SK-N-SH treated with all-trans-retinoic acid at 6 μM for 48 hours (cell line): Measurements from ENCODE around the gene ABL2.
A peak's percentile ranks its signal among the peaks of the same experiment; 100 is the strongest.

Source experiments
- ATAC-seq: fragments of 200-7000 bp; cut with Tn5 transposase; 3 replicates; pipeline ENCODE4 v1.9.1; 2020; ENCODE audit warnings: mild to moderate bottlenecking, moderate library complexity
- ARNTL ChIP-seq: fragments of 450-650 bp; formaldehyde crosslinking; IDR thresholded peaks from 2 replicates; pipeline ENCODE4 v1.5.0; 2020; ENCODE audit warnings: low read depth, mild to moderate bottlenecking, moderate library complexity, borderline replicate concordance
- CSDC2 ChIP-seq: fragments of 250-450 bp; sonication (Bioruptor Pico); IDR thresholded peaks from 2 replicates; pipeline ENCODE4 v1.5.0; 2020; ENCODE audit warnings: mild to moderate bottlenecking, moderate library complexity
- ESRRG ChIP-seq: fragments of 250-450 bp; sonication (Bioruptor Pico); IDR thresholded peaks from 2 replicates; pipeline ENCODE4 v1.6.1; 2021; ENCODE audit warnings: mild to moderate bottlenecking
- GLIS3 ChIP-seq: fragments of 250-450 bp; sonication (Bioruptor Pico); IDR thresholded peaks from 2 replicates; pipeline ENCODE4 v1.5.0; 2020; ENCODE audit warnings: mild to moderate bottlenecking, moderate library complexity
- ISL1 ChIP-seq: fragments of 250-450 bp; sonication (Bioruptor Pico); IDR thresholded peaks from 2 replicates; pipeline ENCODE4 v2.1.2; 2022; ENCODE audit warnings: mild to moderate bottlenecking, moderate library complexity
- OSR1 ChIP-seq: fragments of 250-450 bp; sonication (Bioruptor Pico); IDR thresholded peaks from 2 replicates; pipeline ENCODE4 v1.8.0; 2022; ENCODE audit warnings: moderate library complexity, mild to moderate bottlenecking, inconsistent platforms
- POU6F1 ChIP-seq: fragments of 250-450 bp; sonication (Bioruptor Pico); IDR thresholded peaks from 2 replicates; pipeline ENCODE4 v1.8.0; 2021; ENCODE audit warnings: low read depth, mild to moderate bottlenecking, moderate library complexity, borderline replicate concordance
- PPARA ChIP-seq: fragments of 250-450 bp; sonication (Bioruptor Pico); IDR thresholded peaks from 2 replicates; pipeline ENCODE4 v1.5.0; 2020; ENCODE audit warnings: mild to moderate bottlenecking, borderline replicate concordance
- RARB ChIP-seq: fragments of 250-450 bp; sonication (Bioruptor Pico); IDR thresholded peaks from 2 replicates; pipeline ENCODE4 v1.8.0; 2021; ENCODE audit warnings: mild to moderate bottlenecking, moderate library complexity
- SNAI2 ChIP-seq: fragments of 250-450 bp; sonication (Bioruptor Pico); IDR thresholded peaks from 2 replicates; pipeline ENCODE4 v1.5.0; 2020; ENCODE audit warnings: mild to moderate bottlenecking, moderate library complexity
- TCF4 ChIP-seq: fragments of 250-450 bp; sonication (Bioruptor Pico); IDR thresholded peaks from 2 replicates; pipeline ENCODE4 v1.8.0; 2021; ENCODE audit warnings: mild to moderate bottlenecking, moderate library complexity, borderline replicate concordance
- TOX ChIP-seq: fragments of 250-450 bp; sonication (Bioruptor Pico); IDR thresholded peaks from 2 replicates; pipeline ENCODE4 v1.8.0; 2021; ENCODE audit warnings: mild to moderate bottlenecking, moderate library complexity, borderline replicate concordance
- ZFP3 ChIP-seq: fragments of 250-450 bp; sonication (Bioruptor Pico); IDR thresholded peaks from 2 replicates; pipeline ENCODE4 v1.5.0; 2020; ENCODE audit warnings: mild to moderate bottlenecking, moderate library complexity
- ZFP30 ChIP-seq: fragments of 450-650 bp; formaldehyde crosslinking; IDR thresholded peaks from 2 replicates; pipeline ENCODE4 v1.5.0; 2022; ENCODE audit warnings: mild to moderate bottlenecking, moderate library complexity
- ZNF565 ChIP-seq: fragments of 450-650 bp; formaldehyde crosslinking; conservative IDR thresholded peaks from 2 replicates; pipeline ENCODE4 v1.5.0; 2020; ENCODE audit warnings: low read depth, mild to moderate bottlenecking, moderate library complexity
- ZNF70 ChIP-seq: fragments of 450-650 bp; formaldehyde crosslinking; IDR thresholded peaks from 2 replicates; pipeline ENCODE4 v1.5.0; 2020; ENCODE audit warnings: mild to moderate bottlenecking, moderate library complexity
- ZNF8 ChIP-seq: fragments of 450-650 bp; formaldehyde crosslinking; IDR thresholded peaks from 2 replicates; pipeline ENCODE4 v1.5.0; 2020; ENCODE audit warnings: mild to moderate bottlenecking, moderate library complexity
- TF ChIP-seq, protein P1 (sequence below): fragments of 250-450 bp; sonication (Bioruptor Pico); IDR thresholded peaks from 2 replicates; pipeline ENCODE4 v1.5.0; 2020; ENCODE audit warnings: mild to moderate bottlenecking, moderate library complexity
- TF ChIP-seq, protein P2 (sequence below): fragments of 250-450 bp; sonication (Bioruptor Pico); IDR thresholded peaks from 2 replicates; pipeline ENCODE4 v1.5.1; 2021; ENCODE audit warnings: mild to moderate bottlenecking, moderate library complexity
- TF ChIP-seq, protein P3 (sequence below): fragments of 250-450 bp; sonication (Bioruptor Pico); IDR thresholded peaks from 2 replicates; pipeline ENCODE4 v1.5.1; 2020; ENCODE audit warnings: low read depth, mild to moderate bottlenecking, moderate library complexity

ABL2 gene

DNA sequence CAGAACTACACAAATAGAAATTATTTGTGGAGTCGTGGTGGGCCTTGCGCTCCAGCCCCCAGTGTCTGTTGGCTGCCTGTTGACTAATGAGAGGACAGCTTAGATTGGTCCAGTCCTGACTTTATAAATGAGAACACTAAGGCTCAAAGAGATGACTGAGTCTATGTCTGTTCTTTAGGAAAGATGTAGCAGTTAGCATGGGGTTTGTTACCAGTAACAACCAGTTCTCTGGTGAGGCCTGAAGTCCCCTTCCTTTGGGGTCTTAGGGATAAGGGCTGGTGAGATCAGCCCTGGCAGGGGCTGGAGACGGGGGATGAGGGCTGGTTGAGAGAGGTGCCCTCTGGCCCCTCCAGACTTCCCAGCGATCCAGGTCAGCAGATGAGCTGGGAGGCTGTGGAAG lies 138.6 kb downstream of the ABL2 start (continued):
- TF ChIP-seq, protein P1, sequence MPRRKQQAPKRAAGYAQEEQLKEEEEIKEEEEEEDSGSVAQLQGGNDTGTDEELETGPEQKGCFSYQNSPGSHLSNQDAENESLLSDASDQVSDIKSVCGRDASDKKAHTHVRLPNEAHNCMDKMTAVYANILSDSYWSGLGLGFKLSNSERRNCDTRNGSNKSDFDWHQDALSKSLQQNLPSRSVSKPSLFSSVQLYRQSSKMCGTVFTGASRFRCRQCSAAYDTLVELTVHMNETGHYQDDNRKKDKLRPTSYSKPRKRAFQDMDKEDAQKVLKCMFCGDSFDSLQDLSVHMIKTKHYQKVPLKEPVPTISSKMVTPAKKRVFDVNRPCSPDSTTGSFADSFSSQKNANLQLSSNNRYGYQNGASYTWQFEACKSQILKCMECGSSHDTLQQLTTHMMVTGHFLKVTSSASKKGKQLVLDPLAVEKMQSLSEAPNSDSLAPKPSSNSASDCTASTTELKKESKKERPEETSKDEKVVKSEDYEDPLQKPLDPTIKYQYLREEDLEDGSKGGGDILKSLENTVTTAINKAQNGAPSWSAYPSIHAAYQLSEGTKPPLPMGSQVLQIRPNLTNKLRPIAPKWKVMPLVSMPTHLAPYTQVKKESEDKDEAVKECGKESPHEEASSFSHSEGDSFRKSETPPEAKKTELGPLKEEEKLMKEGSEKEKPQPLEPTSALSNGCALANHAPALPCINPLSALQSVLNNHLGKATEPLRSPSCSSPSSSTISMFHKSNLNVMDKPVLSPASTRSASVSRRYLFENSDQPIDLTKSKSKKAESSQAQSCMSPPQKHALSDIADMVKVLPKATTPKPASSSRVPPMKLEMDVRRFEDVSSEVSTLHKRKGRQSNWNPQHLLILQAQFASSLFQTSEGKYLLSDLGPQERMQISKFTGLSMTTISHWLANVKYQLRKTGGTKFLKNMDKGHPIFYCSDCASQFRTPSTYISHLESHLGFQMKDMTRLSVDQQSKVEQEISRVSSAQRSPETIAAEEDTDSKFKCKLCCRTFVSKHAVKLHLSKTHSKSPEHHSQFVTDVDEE (CRISPR knock-in tag): no peak
- TF ChIP-seq ZFP30 (CRISPR knock-in tag): no peak
- TF ChIP-seq CSDC2: no peak

GRCh38 chr1:179090522-179090921 lies 139.0 kb downstream of the ABL2 start:
- peak; percentile 3; the same call in 1 of the 3 replicates for ATAC-seq
- TF ChIP-seq ZNF565: no peak
- TF ChIP-seq, protein P2, sequence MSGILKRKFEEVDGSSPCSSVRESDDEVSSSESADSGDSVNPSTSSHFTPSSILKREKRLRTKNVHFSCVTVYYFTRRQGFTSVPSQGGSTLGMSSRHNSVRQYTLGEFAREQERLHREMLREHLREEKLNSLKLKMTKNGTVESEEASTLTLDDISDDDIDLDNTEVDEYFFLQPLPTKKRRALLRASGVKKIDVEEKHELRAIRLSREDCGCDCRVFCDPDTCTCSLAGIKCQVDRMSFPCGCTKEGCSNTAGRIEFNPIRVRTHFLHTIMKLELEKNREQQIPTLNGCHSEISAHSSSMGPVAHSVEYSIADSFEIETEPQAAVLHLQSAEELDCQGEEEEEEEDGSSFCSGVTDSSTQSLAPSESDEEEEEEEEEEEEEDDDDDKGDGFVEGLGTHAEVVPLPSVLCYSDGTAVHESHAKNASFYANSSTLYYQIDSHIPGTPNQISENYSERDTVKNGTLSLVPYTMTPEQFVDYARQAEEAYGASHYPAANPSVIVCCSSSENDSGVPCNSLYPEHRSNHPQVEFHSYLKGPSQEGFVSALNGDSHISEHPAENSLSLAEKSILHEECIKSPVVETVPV (CRISPR knock-in tag): no peak
- TF ChIP-seq ARNTL (CRISPR knock-in tag): no peak
- TF ChIP-seq ZNF70 (CRISPR knock-in tag): no peak
- TF ChIP-seq ESRRG (CRISPR knock-in tag): no peak
- no peak for TF ChIP-seq CSDC2
- no peak for TF ChIP-seq TOX (CRISPR knock-in tag)
- TF ChIP-seq OSR1 (CRISPR knock-in tag): no peak
- TF ChIP-seq GLIS3 (CRISPR knock-in tag): no peak
- TF ChIP-seq, protein P3, sequence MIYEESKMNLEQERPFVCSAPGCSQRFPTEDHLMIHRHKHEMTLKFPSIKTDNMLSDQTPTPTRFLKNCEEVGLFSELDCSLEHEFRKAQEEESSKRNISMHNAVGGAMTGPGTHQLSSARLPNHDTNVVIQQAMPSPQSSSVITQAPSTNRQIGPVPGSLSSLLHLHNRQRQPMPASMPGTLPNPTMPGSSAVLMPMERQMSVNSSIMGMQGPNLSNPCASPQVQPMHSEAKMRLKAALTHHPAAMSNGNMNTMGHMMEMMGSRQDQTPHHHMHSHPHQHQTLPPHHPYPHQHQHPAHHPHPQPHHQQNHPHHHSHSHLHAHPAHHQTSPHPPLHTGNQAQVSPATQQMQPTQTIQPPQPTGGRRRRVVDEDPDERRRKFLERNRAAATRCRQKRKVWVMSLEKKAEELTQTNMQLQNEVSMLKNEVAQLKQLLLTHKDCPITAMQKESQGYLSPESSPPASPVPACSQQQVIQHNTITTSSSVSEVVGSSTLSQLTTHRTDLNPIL (CRISPR knock-in tag): no peak
- TF ChIP-seq, all 23 proteins: peak for 0

GRCh38 chr1:179089827-179090482 lies 139.5 kb downstream of the ABL2 start:
- ATAC-seq: no peak

More at GRCh38 chr1:179089827-179090482, 139.5 kb downstream of the ABL2 start:
- TF ChIP-seq ZNF8: no peak
- no peak for TF ChIP-seq ZFP30 (CRISPR knock-in tag)
- TF ChIP-seq, protein P1 (CRISPR knock-in tag): no peak
- TF ChIP-seq ISL1 (CRISPR knock-in tag): no peak
- no peak for TF ChIP-seq ZNF565
- no peak for TF ChIP-seq PPARA (CRISPR knock-in tag)
- no peak for TF ChIP-seq SNAI2
- TF ChIP-seq CSDC2: no peak
- TF ChIP-seq ZFP3: no peak
- no peak for TF ChIP-seq TCF4 (CRISPR knock-in tag)
- TF ChIP-seq ARNTL (CRISPR knock-in tag): no peak
- no peak for TF ChIP-seq RARB (CRISPR knock-in tag)
- TF ChIP-seq, protein P2 (CRISPR knock-in tag): no peak
- no peak for TF ChIP-seq POU6F1
- TF ChIP-seq, protein P3 (CRISPR knock-in tag): no peak
- TF ChIP-seq OSR1 (CRISPR knock-in tag): no peak
